ENCODE measurements around the gene TMTC1. TPM values are rescaled to one million over a fixed set of nuclear protein-coding genes. Genes with fewer than 3 reads are reported as not detected.

TMTC1 gene
- total RNA-seq = 6.1 and 16.9 TPM in 2 replicates

GRCh38 chr12:29783773-29784666 lies at the start of gene TMTC1:
TSS of gene TMTC1 (minus strand) at chr12:29783942. CDS start at chr12:29783751, 191 bp downstream.

GRCh38 chr12:29497588-29497987 lies 286.2 kb downstream of the TMTC1 start, which contains the start of gene OVCH1:
TSS of gene OVCH1 (minus strand) at chr12:29497686. CDS start at chr12:29497686, 0 bp downstream.

Measured in hair follicular keratinocyte (primary cell).